Activated CD8-positive, alpha-beta memory T cell treated with anti-CD3 and anti-CD28 coated beads for 48 hours (primary cell): ENCODE measurements around the gene ISL1.

Experiments used
- DNase-seq, 3 experiments: peaks; one replicate each; pipeline ENCODE4 v3.0.0-alpha.2; 2020; ENCODE audit warnings: low read depth in 2 of 3, low spot score in 2 of 3

Gene ISL1

GRCh38 chr5:51386916-51387883 lies 4.0 kb downstream of the ISL1 start:
- DNase-seq = no peak

GRCh38 chr5:51387884-51388275 lies 4.6 kb downstream of the ISL1 start:
- no peak for DNase-seq

GRCh38 chr5:51388488-51389287 lies 5.4 kb downstream of the ISL1 start:
- DNase-seq = no peak

- no peak for DNase-seq
Observed at GRCh38 chr5:51389288-51389576, 6.0 kb downstream of the ISL1 start.

- DNase-seq = no peak
Observed at GRCh38 chr5:51389577-51390463, 6.6 kb downstream of the ISL1 start.

GRCh38 chr5:51391175-51391574 lies 7.9 kb downstream of the ISL1 start:
- no peak for DNase-seq

- no peak for DNase-seq
Observed at GRCh38 chr5:51392689-51393199, 9.5 kb downstream of the ISL1 start.

GRCh38 chr5:51394609-51395008 lies 11.4 kb downstream of the ISL1 start:
- DNase-seq = no peak

GRCh38 chr5:51395245-51395644 lies 12.0 kb downstream of the ISL1 start:
- DNase-seq = no peak

GRCh38 chr5:51395666-51396356 lies 12.6 kb downstream of the ISL1 start:
- no peak for DNase-seq

GRCh38 chr5:51396797-51397196 lies 13.5 kb downstream of the ISL1 start:
- no peak for DNase-seq

- no peak for DNase-seq
Observed at GRCh38 chr5:51397996-51398395, 14.7 kb downstream of the ISL1 start.

- DNase-seq = no peak
Observed at GRCh38 chr5:51398875-51399642, 15.8 kb downstream of the ISL1 start.

GRCh38 chr5:51399643-51400006 lies 16.4 kb downstream of the ISL1 start:
- DNase-seq = no peak

- no peak for DNase-seq
Observed at GRCh38 chr5:51404255-51404654, 21.0 kb downstream of the ISL1 start.

- no peak for DNase-seq
Observed at GRCh38 chr5:51411921-51412325, 28.7 kb downstream of the ISL1 start.

GRCh38 chr5:51414516-51414915 lies 31.3 kb downstream of the ISL1 start:
- no peak for DNase-seq

GRCh38 chr5:51416149-51416548 lies 32.9 kb downstream of the ISL1 start:
- no peak for DNase-seq

- DNase-seq = no peak
Observed at GRCh38 chr5:51433052-51433710, 49.9 kb downstream of the ISL1 start.
